Gastroesophageal sphincter (tissue), 4 donors: ENCODE measurements around the gene BFSP1. TPM values are rescaled to one million over a fixed set of nuclear protein-coding genes. Genes with fewer than 3 reads are reported as not detected.

ENCODE experiments used
- ATAC-seq: fragments of 150-250 bp; one replicate; pipeline ENCODE4 v1.9.1; 2016; ENCODE audit warnings: mild to moderate bottlenecking, moderate library complexity
- H3K27ac ChIP-seq, 4 donors: fragments of 200-600 bp; sonication (generic) in 3 of 4; 1 replicate in 3 of 4; 2 replicates in 1 of 4; pipeline ENCODE4 v1.5.1; 2016 to 2019
- H3K27me3 ChIP-seq: fragments of 200-600 bp; sonication (generic); one replicate; pipeline ENCODE4 v1.5.1; 2019
- H3K36me3 ChIP-seq, 2 donors: fragments of 200-600 bp; sonication (generic); one replicate each; pipeline ENCODE4 v1.5.1; 2019; ENCODE audit warnings: control low read depth in 1 of 2
- H3K4me1 ChIP-seq, 3 donors: fragments of 200-600 bp; sonication (generic); 1 replicate in 2 of 3; 2 replicates in 1 of 3; pipeline ENCODE4 v1.5.1; 2016 to 2019; ENCODE audit warnings: control low read depth in 2 of 3
- H3K4me3 ChIP-seq, 2 donors: fragments of 200-600 bp; sonication (generic); one replicate each; pipeline ENCODE4 v1.5.1; 2019; ENCODE audit warnings: mild to moderate bottlenecking in 1 of 2, moderate library complexity in 1 of 2
- H3K9me3 ChIP-seq, 3 donors: fragments of 200-600 bp; sonication (generic); one replicate each; pipeline ENCODE4 v1.5.1; 2017 to 2019; ENCODE audit warnings: control low read depth in 2 of 3
- EP300 ChIP-seq: sonication (generic); formaldehyde crosslinking; IDR thresholded peaks from one replicate; pipeline ENCODE4 v1.6.1; 2017; ENCODE audit warnings: antibody characterized with exemption, mild to moderate bottlenecking
- POLR2A ChIP-seq, 2 donors: fragments of 450-650 bp; IDR thresholded peaks; one replicate each; pipeline ENCODE4 v1.6.1; 2017; ENCODE audit warnings: antibody characterized with exemption in 2 of 2, mild to moderate bottlenecking in 2 of 2, moderate library complexity in 1 of 2
- POLR2AphosphoS5 ChIP-seq: sonication (generic); formaldehyde crosslinking; IDR thresholded peaks from one replicate; pipeline ENCODE4 v1.6.1; 2017; ENCODE audit warnings: antibody characterized with exemption
- WGBS, 2 donors: methylation state at CpG; one replicate each; pipeline ENCODE4 v1.1.5; 2018; ENCODE audit warnings: low coverage in 1 of 2; 5-methylcytosine and 5-hydroxymethylcytosine counted together
- total RNA-seq, 4 donors: library from RNA; depleted of rRNA; stranded (reverse); fragments of >200 nt; gene quantifications; one replicate each; pipeline ENCODE4 v1.1.0, GENCODE V29; 2016
- TF ChIP-seq, protein P1 (sequence below), 4 experiments: fragments of 200-600 bp in 2 of 4; fragments of 450-650 bp in 2 of 4; sonication (generic) in 1 of 4; IDR thresholded peaks; one replicate each; pipeline ENCODE4 v1.5.1; 2017 to 2019; ENCODE audit warnings: antibody characterized with exemption in 4 of 4, mild to moderate bottlenecking in 2 of 4, moderate library complexity in 2 of 4

The BFSP1 gene
- total RNA-seq, 4 donors from 2014 or later, result 2.0 to 5.9 (median 5.0) TPM

DNA sequence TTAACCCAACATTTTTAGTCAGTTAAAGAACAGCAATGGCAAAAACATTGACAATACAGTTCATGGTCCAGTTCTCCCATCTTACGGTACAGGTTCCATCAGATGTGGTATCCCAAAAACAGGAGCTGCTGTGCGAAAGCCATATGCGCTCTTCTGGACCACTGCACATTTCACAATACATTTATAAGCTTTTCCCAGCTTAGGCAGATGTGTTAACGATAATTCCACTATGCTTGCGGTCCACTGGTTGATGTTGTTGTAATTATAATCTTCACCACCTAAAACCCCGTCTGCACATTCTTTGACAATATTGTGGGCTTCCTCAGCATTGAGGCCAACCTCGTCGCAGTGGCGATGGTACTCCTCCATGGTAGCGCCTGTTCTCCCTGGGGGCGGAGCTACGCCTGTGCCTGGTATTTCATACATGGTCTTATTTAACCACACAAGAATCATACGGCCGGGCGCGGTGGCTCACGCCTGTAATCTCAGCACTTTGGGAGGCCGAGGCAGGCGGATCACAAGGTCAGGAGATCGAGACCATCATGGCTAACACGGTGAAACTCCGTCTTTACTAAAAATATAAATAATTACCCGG, 52.0 kb downstream of the BFSP1 start:
- no peak overlapping the region for H3K27ac ChIP-seq
- WGBS, 2 donors, result 76 to 100% methylated on average over 6 to 10 of the region's 23 CpGs
- peaks cover 15% of the 10 kb centered on the region for H3K27me3 ChIP-seq
- no peak overlapping the region for H3K4me3 ChIP-seq
- H3K4me1 ChIP-seq, result no peaks in the 10 kb centered on the region
- TF ChIP-seq, protein P1, sequence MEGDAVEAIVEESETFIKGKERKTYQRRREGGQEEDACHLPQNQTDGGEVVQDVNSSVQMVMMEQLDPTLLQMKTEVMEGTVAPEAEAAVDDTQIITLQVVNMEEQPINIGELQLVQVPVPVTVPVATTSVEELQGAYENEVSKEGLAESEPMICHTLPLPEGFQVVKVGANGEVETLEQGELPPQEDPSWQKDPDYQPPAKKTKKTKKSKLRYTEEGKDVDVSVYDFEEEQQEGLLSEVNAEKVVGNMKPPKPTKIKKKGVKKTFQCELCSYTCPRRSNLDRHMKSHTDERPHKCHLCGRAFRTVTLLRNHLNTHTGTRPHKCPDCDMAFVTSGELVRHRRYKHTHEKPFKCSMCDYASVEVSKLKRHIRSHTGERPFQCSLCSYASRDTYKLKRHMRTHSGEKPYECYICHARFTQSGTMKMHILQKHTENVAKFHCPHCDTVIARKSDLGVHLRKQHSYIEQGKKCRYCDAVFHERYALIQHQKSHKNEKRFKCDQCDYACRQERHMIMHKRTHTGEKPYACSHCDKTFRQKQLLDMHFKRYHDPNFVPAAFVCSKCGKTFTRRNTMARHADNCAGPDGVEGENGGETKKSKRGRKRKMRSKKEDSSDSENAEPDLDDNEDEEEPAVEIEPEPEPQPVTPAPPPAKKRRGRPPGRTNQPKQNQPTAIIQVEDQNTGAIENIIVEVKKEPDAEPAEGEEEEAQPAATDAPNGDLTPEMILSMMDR (IDR thresholded peaks at IDR 0.05), result no peak
- TF ChIP-seq POLR2AphosphoS5 (no peak), POLR2A (IDR thresholded peaks at IDR 0.05) (no peak), EP300 (no peak)
- H3K9me3 ChIP-seq, result no peaks in the 10 kb centered on the region
- H3K36me3 ChIP-seq, result no peaks in the 10 kb centered on the region
- no peak for ATAC-seq

DNA sequence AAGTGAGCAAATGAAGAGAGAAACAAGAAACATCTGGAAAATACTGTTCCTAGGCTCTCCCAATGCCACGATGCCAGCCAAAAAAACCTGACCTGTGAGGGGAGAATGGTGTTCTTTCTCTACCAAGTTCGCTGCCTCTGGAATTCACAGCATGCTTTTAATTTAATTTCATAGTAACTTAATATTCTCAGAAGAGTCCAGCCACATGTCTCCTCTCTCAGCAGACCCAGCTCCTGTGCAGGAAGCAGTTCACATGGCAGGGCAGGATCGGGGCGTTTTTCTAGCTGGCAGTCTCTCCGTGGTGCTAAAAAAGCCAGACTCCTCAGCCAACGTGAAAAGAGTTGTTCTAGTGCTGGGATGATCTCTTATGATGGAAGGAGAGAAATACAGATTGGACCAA, 57.5 kb downstream of the BFSP1 start:
- ATAC-seq, result no peak
- TF ChIP-seq POLR2A (IDR thresholded peaks at IDR 0.05) (no peak), POLR2AphosphoS5 (no peak), EP300 (no peak)
- TF ChIP-seq, protein P1 (IDR thresholded peaks at IDR 0.05), result no peak
- Histone ChIP-seq H3K4me1 (no peaks in the 10 kb centered on the region), H3K4me3 (no peak overlapping the region), H3K27ac (no peak overlapping the region), H3K9me3 (no peaks in the 10 kb centered on the region), H3K36me3 (no peaks in the 10 kb centered on the region), H3K27me3 (no peaks in the 10 kb centered on the region)
- 68 to 69% methylated on average over 3 to 6 of the region's 6 CpGs for WGBS, 2 donors

- Histone ChIP-seq H3K36me3 (no peaks in the 10 kb centered on the region), H3K27me3 (no peaks in the 10 kb centered on the region), H3K4me3 (no peak overlapping the region), H3K9me3 (no peaks in the 10 kb centered on the region), H3K27ac (no peak overlapping the region), H3K4me1 (no peaks in the 10 kb centered on the region)
- no peak for ATAC-seq
- 80 to 90% methylated on average over 2 to 3 of the region's 10 CpGs for WGBS, 2 donors
- TF ChIP-seq EP300, result no peak
- TF ChIP-seq POLR2AphosphoS5, result no peak
- no peak for TF ChIP-seq POLR2A (IDR thresholded peaks at IDR 0.05)
- TF ChIP-seq, protein P1 (IDR thresholded peaks at IDR 0.05), result no peak
Measured at GRCh38 chr20:17471606-17472187, 59.5 kb downstream of the BFSP1 start.

DNA sequence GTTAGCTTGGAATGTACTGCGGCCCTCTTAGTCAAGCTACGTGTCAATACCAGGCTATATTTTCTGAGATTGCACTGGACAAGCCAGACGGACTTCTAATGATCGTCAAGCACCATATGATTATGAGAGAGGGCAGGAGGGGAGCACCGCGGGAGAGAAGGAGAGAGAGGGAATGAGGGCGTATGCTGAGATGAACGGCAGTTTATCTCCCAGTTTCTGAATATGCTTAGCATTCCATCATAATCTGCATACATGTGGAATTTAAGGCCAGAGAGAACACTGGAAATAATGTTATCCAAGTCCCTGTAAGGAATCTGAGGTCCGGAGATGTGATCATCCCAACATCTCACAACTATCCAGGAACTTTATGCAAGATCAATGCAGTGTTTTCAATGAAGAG, 60.2 kb downstream of the BFSP1 start:
- TF ChIP-seq POLR2AphosphoS5 (no peak), EP300 (no peak), POLR2A (IDR thresholded peaks at IDR 0.05) (no peak)
- TF ChIP-seq, protein P1 (IDR thresholded peaks at IDR 0.05), result no peak
- H3K4me3 ChIP-seq, result no peak overlapping the region
- H3K9me3 ChIP-seq, result no peaks in the 10 kb centered on the region
- no peak overlapping the region for H3K27ac ChIP-seq
- ATAC-seq, result no peak
- H3K36me3 ChIP-seq, result no peaks in the 10 kb centered on the region
- H3K27me3 ChIP-seq, result no peaks in the 10 kb centered on the region
- 81% methylated on average over 6 to 9 of the region's 9 CpGs for WGBS, 2 donors
- H3K4me1 ChIP-seq, result no peaks in the 10 kb centered on the region

DNA sequence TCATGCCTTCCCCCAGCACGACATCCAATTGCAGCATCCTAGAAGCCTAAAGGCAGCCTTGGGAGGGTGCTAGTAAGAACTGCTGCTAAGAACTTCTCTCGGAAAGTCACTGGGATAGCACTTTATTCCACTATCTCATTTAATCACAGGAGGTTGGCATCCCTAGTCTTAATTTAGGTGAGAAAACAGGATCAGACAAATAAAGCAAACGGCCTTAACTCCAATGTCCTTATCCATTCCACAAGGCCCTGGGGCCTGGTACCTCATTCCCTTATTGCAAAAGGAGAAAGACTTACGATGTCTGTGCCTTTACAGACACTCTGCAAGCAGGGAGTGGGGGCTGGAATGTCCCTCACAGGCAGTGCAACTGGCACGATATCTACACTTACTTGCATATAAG, 60.7 kb downstream of the BFSP1 start:
- Histone ChIP-seq H3K27ac (no peak overlapping the region), H3K4me3 (no peak overlapping the region), H3K27me3 (no peaks in the 10 kb centered on the region), H3K9me3 (no peaks in the 10 kb centered on the region), H3K36me3 (no peaks in the 10 kb centered on the region), H3K4me1 (no peaks in the 10 kb centered on the region)
- 75 to 93% methylated on average over 2 to 5 of the region's 5 CpGs for WGBS, 2 donors
- no peak for ATAC-seq
- TF ChIP-seq EP300, result no peak
- TF ChIP-seq, protein P1 (IDR thresholded peaks at IDR 0.05), result no peak
- no peak for TF ChIP-seq POLR2A (IDR thresholded peaks at IDR 0.05)
- no peak for TF ChIP-seq POLR2AphosphoS5
